GM13976 (cell line): ENCODE measurements around the gene SELPLG.
A peak's percentile ranks its signal among the peaks of the same experiment; 100 is the strongest.

Source experiments
- DNase-seq: peaks from one replicate; pipeline ENCODE4 v3.0.0; 2012; ENCODE audit warnings: low spot score
- CTCF ChIP-seq: IDR thresholded peaks from 2 replicates; pipeline ENCODE4 v1.5.1; 2012; ENCODE audit warnings: borderline replicate concordance, mild to moderate bottlenecking; ENCODE audit not compliant: insufficient read depth; ENCODE audit errors: extremely low read depth, missing control alignments, control extremely low read depth
- in situ Hi-C: fragments of 300-500 bp; cut with MboI; formaldehyde crosslinking; loops from one replicate; pipeline ENCODE4 v1.12.0; 2022; ENCODE audit warnings: low sequenced_read_pairs, mixed read lengths, inconsistent platforms; ENCODE audit not compliant: unreplicated experiment

SELPLG gene

GRCh38 chr12:108638997-108639822 is 5.5 kb upstream of the SELPLG start:
- in situ Hi-C loops: no loop called here
- no peak for DNase-seq
- no peak for TF ChIP-seq CTCF

- no peak for TF ChIP-seq CTCF
Observed at GRCh38 chr12:108638141-108638827, 4.6 kb upstream of the SELPLG start.

GRCh38 chr12:108637222-108637971 is 3.7 kb upstream of the SELPLG start:
- TF ChIP-seq CTCF: no peak
- in situ Hi-C loops: no loop called here

More at GRCh38 chr12:108638141-108638827, 4.6 kb upstream of the SELPLG start:
- in situ Hi-C loops: no loop called here
- DNase-seq: no peak

GRCh38 chr12:108635997-108636808 is 2.5 kb upstream of the SELPLG start:
- in situ Hi-C loops: no loop called here

More at GRCh38 chr12:108637222-108637971, 3.7 kb upstream of the SELPLG start:
- DNase-seq: no peak

GRCh38 chr12:108635201-108635996 is 1.7 kb upstream of the SELPLG start:
- in situ Hi-C loops: no loop called here
- no peak for TF ChIP-seq CTCF
- DNase-seq: peak; percentile 75

More at GRCh38 chr12:108635997-108636808, 2.5 kb upstream of the SELPLG start:
- no peak for TF ChIP-seq CTCF
- no peak for DNase-seq
